HEK293 (cell line): ENCODE data around the gene ELP6.

Source experiments
- CTCF ChIA-PET: fragments of 350-600 bp; formaldehyde crosslinking; extraction: SDS; loops from one replicate; lab custom pipeline; 2021; ENCODE audit warnings: antibody characterized with exemption; lab: Yijun Ruan, JAX
- POLR2A ChIA-PET: fragments of 300-600 bp; formaldehyde crosslinking; extraction: SDS; loops from one replicate; lab custom pipeline; 2020; ENCODE audit warnings: antibody characterized with exemption, inconsistent platforms; lab: Yijun Ruan, JAX
- H3K27ac ChIP-seq: fragments of 200-500 bp; sonication (Bioruptor generic); 2 replicates; pipeline ENCODE4 v1.5.1; 2014; ENCODE audit warnings: low read depth, low read length, control low read depth, inconsistent platforms; ENCODE audit errors: extremely low read depth
- H3K36me3 ChIP-seq, 2 experiments: fragments of 200-500 bp in 1 of 2; sonication (Bioruptor generic) in 1 of 2; 1 replicate in 1 of 2; 2 replicates in 1 of 2; pipeline ENCODE4 v1.5.1; 2014 to 2017; ENCODE audit warnings: inconsistent platforms in 2 of 2, low read length in 2 of 2; ENCODE audit not compliant: control insufficient read depth in 2 of 2, insufficient read depth in 1 of 2
- H3K4me1 ChIP-seq: fragments of 200-500 bp; sonication (Bioruptor generic); 2 replicates; pipeline ENCODE4 v1.5.1; 2014; ENCODE audit warnings: mild to moderate bottlenecking, low read length, inconsistent platforms; ENCODE audit not compliant: control insufficient read depth, insufficient read depth
- H3K4me3 ChIP-seq: 2 replicates; pipeline ENCODE4 v1.5.1; 2011; ENCODE audit warnings: low read depth, mild to moderate bottlenecking, control low read depth, low read length, moderate library complexity
- H3K9me3 ChIP-seq: fragments of 200-500 bp; sonication (Bioruptor generic); 2 replicates; pipeline ENCODE4 v1.5.1; 2014; ENCODE audit warnings: low read depth, low read length, inconsistent platforms; ENCODE audit not compliant: control insufficient read depth, insufficient read depth
- ATF2 ChIP-seq: fragments of 450-650 bp; formaldehyde crosslinking; IDR thresholded peaks from 2 replicates; pipeline ENCODE4 v1.5.1; 2016; ENCODE audit warnings: missing biosample characterization, missing genetic modification characterization, low read depth
- ELK4 ChIP-seq: IDR thresholded peaks from 2 replicates; pipeline ENCODE4 v1.6.1; 2011; ENCODE audit warnings: mild to moderate bottlenecking, low read depth, low read length, borderline replicate concordance
- FEZF1 ChIP-seq: fragments of 450-650 bp; formaldehyde crosslinking; IDR thresholded peaks from 2 replicates; pipeline ENCODE4 v1.5.1; 2016; ENCODE audit warnings: missing biosample characterization, missing genetic modification characterization
- GLIS2 ChIP-seq: fragments of 450-650 bp; formaldehyde crosslinking; IDR thresholded peaks from 2 replicates; pipeline ENCODE4 v1.5.1; 2016; ENCODE audit warnings: missing biosample characterization, missing genetic modification characterization
- PATZ1 ChIP-seq: fragments of 450-650 bp; formaldehyde crosslinking; IDR thresholded peaks from 2 replicates; pipeline ENCODE4 v1.5.1; 2016; ENCODE audit warnings: missing biosample characterization, missing genetic modification characterization
- REST ChIP-seq: fragments of 450-650 bp; formaldehyde crosslinking; IDR thresholded peaks from 2 replicates; pipeline ENCODE4 v1.5.1; 2016; ENCODE audit warnings: missing biosample characterization, missing genetic modification characterization
- ZBTB10 ChIP-seq: fragments of 450-650 bp; formaldehyde crosslinking; IDR thresholded peaks from 2 replicates; pipeline ENCODE4 v1.5.1; 2016; ENCODE audit warnings: missing biosample characterization, missing genetic modification characterization
- ZNF132 ChIP-seq: fragments of 450-650 bp; formaldehyde crosslinking; IDR thresholded peaks from 2 replicates; pipeline ENCODE4 v1.5.1; 2017; ENCODE audit warnings: missing biosample characterization, missing genetic modification characterization, borderline replicate concordance
- ZNF223 ChIP-seq: fragments of 450-650 bp; formaldehyde crosslinking; IDR thresholded peaks from 2 replicates; pipeline ENCODE4 v1.5.1; 2016; ENCODE audit warnings: missing biosample characterization, missing genetic modification characterization
- ZNF280D ChIP-seq: fragments of 450-650 bp; formaldehyde crosslinking; IDR thresholded peaks from 2 replicates; pipeline ENCODE4 v1.5.1; 2016; ENCODE audit warnings: missing biosample characterization, missing genetic modification characterization
- ZNF362 ChIP-seq: fragments of 450-650 bp; formaldehyde crosslinking; IDR thresholded peaks from 2 replicates; pipeline ENCODE4 v1.5.1; 2016; ENCODE audit warnings: missing biosample characterization, missing genetic modification characterization
- ZNF580 ChIP-seq: fragments of 450-650 bp; formaldehyde crosslinking; IDR thresholded peaks from 2 replicates; pipeline ENCODE4 v1.5.1; 2016; ENCODE audit warnings: missing biosample characterization, missing genetic modification characterization
- ZNF645 ChIP-seq: fragments of 450-650 bp; formaldehyde crosslinking; IDR thresholded peaks from 2 replicates; pipeline ENCODE4; 2016; ENCODE audit warnings: missing biosample characterization, missing genetic modification characterization
- ZNF707 ChIP-seq: fragments of 450-650 bp; formaldehyde crosslinking; IDR thresholded peaks from 2 replicates; pipeline ENCODE4 v1.5.1; 2016; ENCODE audit warnings: missing biosample characterization, missing genetic modification characterization

The ELP6 gene

GRCh38 chr3:47515100-47515499 lies 1.6 kb upstream of the ELP6 start:
- no peak overlapping the region for H3K27ac ChIP-seq
- H3K36me3 ChIP-seq, result peaks cover 4 to 18% of the 10 kb centered on the region in 2 experiments
- no peak overlapping the region for H3K4me3 ChIP-seq
- TF ChIP-seq ZNF132 (tag by site-specific recombination) (no peak), FEZF1 (tag by site-specific recombination) (no peak), ZNF223 (tag by site-specific recombination) (no peak), ZBTB10 (tag by site-specific recombination) (no peak), ZNF707 (tag by site-specific recombination) (no peak), ELK4 (no peak), REST (tag by site-specific recombination) (no peak), ZNF280D (no peak)
- ChIA-PET POLR2A (no interaction called here), CTCF (no interaction called here)
- H3K9me3 ChIP-seq, result no peaks in the 10 kb centered on the region
- no peaks in the 10 kb centered on the region for H3K4me1 ChIP-seq

- H3K36me3 ChIP-seq, result peaks cover 9 to 42% of the 10 kb centered on the region in 2 experiments
- H3K9me3 ChIP-seq, result no peaks in the 10 kb centered on the region
- no peaks in the 10 kb centered on the region for H3K4me1 ChIP-seq
- CTCF ChIA-PET, result interaction anchor here (0.6 to 1.9 kb wide), 2 partner anchors 10 to 57 kb away, joined by 3 to 7 read pairs; no protein-coding TSS in a partner anchor
- H3K4me3 ChIP-seq, result peak overlapping the region; percentile 61
- H3K27ac ChIP-seq, result peak overlapping the region; percentile 90
- POLR2A ChIA-PET, result interaction anchor here (0.7 to 1.0 kb wide), 2 partner anchors 38 to 828 kb away, joined by 3 read pairs; no protein-coding TSS in a partner anchor
- TF ChIP-seq ZNF645 (tag by site-specific recombination) (0 out of 2 replicates have a peak, but pooled peaks have one; percentile 7), ATF2 (no peak), ZNF580 (tag by site-specific recombination) (no peak), GLIS2 (tag by site-specific recombination) (peak; percentile 25; the same call in 1 of the 2 replicates), ZNF362 (tag by site-specific recombination) (peak; percentile 90), PATZ1 (tag by site-specific recombination) (0 out of 2 replicates have a peak, but pooled peaks have one; percentile 29)
These were observed 942 bp downstream of the ELP6 start for GRCh38 chr3:47512416-47513124.
